GM23338 (cell line): ENCODE results near the gene ZNF69. TPM values are rescaled to one million over a fixed set of nuclear protein-coding genes. Genes with fewer than 3 reads are reported as not detected.
A peak's percentile ranks its signal among the peaks of the same experiment; 100 is the strongest.

Experiments
- ATAC-seq: fragments of 200-7000 bp; cut with Tn5 transposase; 3 replicates; pipeline ENCODE4 v1.9.1; 2020
- DNase-seq: peaks from one replicate; pipeline ENCODE4 v3.0.0-alpha.2; 2015; ENCODE audit warnings: low spot score
- H2AFZ ChIP-seq: fragments of 200-600 bp; sonication (generic); 2 replicates; pipeline ENCODE4 v1.8.0; 2016; ENCODE audit warnings: antibody characterized with exemption, mild to moderate bottlenecking, moderate library complexity
- H3F3A ChIP-seq: fragments of 200-600 bp; sonication (generic); replicated peaks from 2 replicates; pipeline ENCODE4 v1.8.0; 2017; ENCODE audit warnings: antibody characterized with exemption, mixed run types, low read depth
- H3K27ac ChIP-seq: fragments of 200-600 bp; sonication (generic); 2 replicates; pipeline ENCODE4 v1.6.1; 2016; ENCODE audit warnings: low read depth
- H3K27me3 ChIP-seq: fragments of 200-600 bp; sonication (generic); 2 replicates; pipeline ENCODE4 v1.8.0; 2016; ENCODE audit warnings: mild to moderate bottlenecking, mixed run types, moderate library complexity; ENCODE audit not compliant: insufficient read depth
- H3K36me3 ChIP-seq: fragments of 200-600 bp; sonication (generic); 2 replicates; pipeline ENCODE4 v1.8.0; 2016; ENCODE audit warnings: mild to moderate bottlenecking; ENCODE audit not compliant: insufficient read depth
- H3K4me1 ChIP-seq: fragments of 200-600 bp; sonication (generic); 2 replicates; pipeline ENCODE4 v1.8.0; 2016; ENCODE audit warnings: mild to moderate bottlenecking, moderate library complexity; ENCODE audit not compliant: insufficient read depth
- H3K4me2 ChIP-seq: fragments of 200-600 bp; sonication (generic); 2 replicates; pipeline ENCODE4 v1.7.1; 2017; ENCODE audit warnings: mixed run types
- H3K4me3 ChIP-seq: fragments of 200-600 bp; sonication (generic); 2 replicates; pipeline ENCODE4 v1.6.1; 2016; ENCODE audit warnings: mixed run types
- H3K79me2 ChIP-seq: fragments of 200-600 bp; sonication (generic); replicated peaks from 2 replicates; pipeline ENCODE4 v1.8.0; 2017; ENCODE audit warnings: mild to moderate bottlenecking; ENCODE audit not compliant: insufficient read depth
- H3K9me2 ChIP-seq: fragments of 200-600 bp; sonication (generic); 2 replicates; pipeline ENCODE4 v1.8.0; 2017; ENCODE audit not compliant: insufficient read depth
- H4K20me1 ChIP-seq: fragments of 200-600 bp; sonication (generic); replicated peaks from 2 replicates; pipeline ENCODE4 v1.8.0; 2017; ENCODE audit warnings: mild to moderate bottlenecking; ENCODE audit not compliant: insufficient read depth
- H3K27ac Mint-ChIP-seq: 2 replicates; pipeline ENCODE4 v1.8.0; 2020; ENCODE audit warnings: inconsistent platforms, mild to moderate bottlenecking, moderate library complexity, mixed read lengths
- H3K27me3 Mint-ChIP-seq: 3 replicates; pipeline ENCODE4 v1.8.0; 2022; ENCODE audit warnings: low read depth, mild to moderate bottlenecking, moderate library complexity, mixed read lengths, inconsistent platforms; ENCODE audit not compliant: insufficient read depth, poor library complexity
- H3K36me3 Mint-ChIP-seq: 3 replicates; pipeline ENCODE4 v1.8.0; 2021; ENCODE audit warnings: low read depth, mild to moderate bottlenecking, inconsistent platforms, moderate library complexity, mixed read lengths
- H3K4me1 Mint-ChIP-seq: 3 replicates; pipeline ENCODE4 v1.8.0; 2020; ENCODE audit warnings: mild to moderate bottlenecking, inconsistent platforms, mixed read lengths
- H3K4me3 Mint-ChIP-seq: 3 replicates; pipeline ENCODE4 v1.8.0; 2021; ENCODE audit warnings: moderate library complexity, mild to moderate bottlenecking, inconsistent platforms, mixed read lengths
- H3K9me3 Mint-ChIP-seq: 3 replicates; pipeline ENCODE4 v1.8.0; 2020; ENCODE audit warnings: moderate library complexity, mild to moderate bottlenecking, inconsistent platforms, mixed read lengths
- EZH2 ChIP-seq: fragments of 200-600 bp; sonication (generic); IDR thresholded peaks from one replicate; pipeline ENCODE4 v1.8.0; 2017; ENCODE audit warnings: antibody characterized with exemption, mild to moderate bottlenecking, low read depth; ENCODE audit not compliant: unreplicated experiment
- EZH2phosphoT487 ChIP-seq: fragments of 200-600 bp; sonication (generic); IDR thresholded peaks from one replicate; pipeline ENCODE4 v1.8.1; 2018; ENCODE audit warnings: antibody characterized with exemption; ENCODE audit not compliant: unreplicated experiment
- JUNB ChIP-seq: IDR thresholded peaks from one replicate; pipeline ENCODE4 v1.6.1; 2016; ENCODE audit warnings: antibody characterized with exemption; ENCODE audit not compliant: unreplicated experiment
- NANOG ChIP-seq: IDR thresholded peaks from 2 replicates; pipeline ENCODE4 v1.6.1; 2016; ENCODE audit warnings: antibody characterized with exemption, borderline replicate concordance
- STAT1 ChIP-seq: IDR thresholded peaks from one replicate; pipeline ENCODE4 v1.6.1; 2016; ENCODE audit warnings: antibody characterized with exemption; ENCODE audit not compliant: unreplicated experiment
- ZNF114 ChIP-seq: fragments of 250-450 bp; sonication (Bioruptor Pico); IDR thresholded peaks from 2 replicates; pipeline ENCODE4 v1.5.0; 2020; ENCODE audit warnings: mild to moderate bottlenecking, moderate library complexity
- ZNF331 ChIP-seq: fragments of 250-450 bp; sonication (Bioruptor Pico); IDR thresholded peaks from 2 replicates; pipeline ENCODE4 v1.5.0; 2020; ENCODE audit warnings: low read depth, mild to moderate bottlenecking, moderate library complexity
- polyA plus RNA-seq: library from polyadenylated mRNA; unstranded; fragments of >200 nt; fragmentation: Nextera tagmentation; extraction: Ambion mirVana; gene quantifications from 2 replicates; pipeline ENCODE4 v1.2.1, GENCODE V29; 2016
- total RNA-seq: library from RNA; depleted of rRNA; stranded (reverse); fragments of >200 nt; shearing (Covaris generic); gene quantifications from 2 replicates; pipeline ENCODE4 v1.2.3, GENCODE V29; 2014
- TF ChIP-seq, protein P1 (sequence below): IDR thresholded peaks from 2 replicates; pipeline ENCODE4 v1.6.1; 2016; ENCODE audit warnings: antibody characterized with exemption
- TF ChIP-seq, protein P2 (sequence below): IDR thresholded peaks from one replicate; pipeline ENCODE4 v1.6.1; 2018; ENCODE audit warnings: antibody characterized with exemption; ENCODE audit not compliant: unreplicated experiment
- TF ChIP-seq, protein P3 (sequence below), 2 experiments: fragments of 200-600 bp in 1 of 2; sonication (generic) in 1 of 2; conservative IDR thresholded peaks; 2 replicates each; pipeline versions ENCODE4 v1.5.1 to v1.6.1; 2016 to 2017; ENCODE audit warnings: antibody characterized with exemption in 2 of 2, low read depth in 2 of 2, mild to moderate bottlenecking in 2 of 2, moderate library complexity in 1 of 2

Gene ZNF69
- total and polyA plus RNA-seq, 2 experiments from 2014 or later, result 15.8 to 60.4 TPM

DNA sequence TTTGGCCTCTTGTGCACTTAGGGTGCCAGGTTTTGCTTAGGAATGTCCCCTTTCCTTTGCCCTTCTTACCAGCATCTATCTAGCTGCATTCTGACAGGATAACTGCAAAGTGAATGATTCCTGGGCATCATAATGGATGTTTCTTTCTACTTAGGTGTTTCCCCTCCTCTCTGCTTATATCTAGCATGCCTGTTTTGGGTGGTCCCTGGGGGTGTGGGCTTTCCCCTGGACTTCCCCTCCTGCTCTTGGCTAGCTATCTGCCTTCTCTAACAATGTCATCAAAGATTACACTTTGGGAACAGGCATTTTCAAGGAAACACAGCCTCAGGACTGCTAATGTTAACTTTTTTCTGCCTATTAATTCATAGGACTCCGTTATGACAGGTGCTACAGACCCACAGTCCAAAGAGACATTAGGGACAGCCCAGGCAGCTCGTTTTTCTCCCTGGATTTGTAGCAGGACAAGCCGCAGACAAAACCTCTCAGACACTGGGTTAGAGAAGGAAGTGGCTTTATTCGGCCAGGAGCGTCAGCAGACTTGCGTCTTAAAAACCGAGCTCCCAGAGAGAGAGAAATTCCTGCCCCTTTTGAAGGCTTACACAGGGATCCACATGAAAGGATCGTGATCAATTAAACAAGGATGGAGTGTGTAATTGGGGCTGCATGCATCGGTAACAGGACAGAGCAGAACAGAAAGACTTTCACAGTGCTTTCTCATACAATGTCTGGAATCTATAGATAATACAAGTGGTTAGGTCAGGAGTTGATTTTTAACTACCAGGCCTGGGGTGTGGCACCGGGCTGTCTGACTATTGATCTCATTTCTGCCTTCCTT is 54.6 kb downstream of the ZNF69 start (continued):
- TF ChIP-seq, protein P1, sequence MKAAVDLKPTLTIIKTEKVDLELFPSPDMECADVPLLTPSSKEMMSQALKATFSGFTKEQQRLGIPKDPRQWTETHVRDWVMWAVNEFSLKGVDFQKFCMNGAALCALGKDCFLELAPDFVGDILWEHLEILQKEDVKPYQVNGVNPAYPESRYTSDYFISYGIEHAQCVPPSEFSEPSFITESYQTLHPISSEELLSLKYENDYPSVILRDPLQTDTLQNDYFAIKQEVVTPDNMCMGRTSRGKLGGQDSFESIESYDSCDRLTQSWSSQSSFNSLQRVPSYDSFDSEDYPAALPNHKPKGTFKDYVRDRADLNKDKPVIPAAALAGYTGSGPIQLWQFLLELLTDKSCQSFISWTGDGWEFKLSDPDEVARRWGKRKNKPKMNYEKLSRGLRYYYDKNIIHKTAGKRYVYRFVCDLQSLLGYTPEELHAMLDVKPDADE, result no peak
- TF ChIP-seq, protein P2, sequence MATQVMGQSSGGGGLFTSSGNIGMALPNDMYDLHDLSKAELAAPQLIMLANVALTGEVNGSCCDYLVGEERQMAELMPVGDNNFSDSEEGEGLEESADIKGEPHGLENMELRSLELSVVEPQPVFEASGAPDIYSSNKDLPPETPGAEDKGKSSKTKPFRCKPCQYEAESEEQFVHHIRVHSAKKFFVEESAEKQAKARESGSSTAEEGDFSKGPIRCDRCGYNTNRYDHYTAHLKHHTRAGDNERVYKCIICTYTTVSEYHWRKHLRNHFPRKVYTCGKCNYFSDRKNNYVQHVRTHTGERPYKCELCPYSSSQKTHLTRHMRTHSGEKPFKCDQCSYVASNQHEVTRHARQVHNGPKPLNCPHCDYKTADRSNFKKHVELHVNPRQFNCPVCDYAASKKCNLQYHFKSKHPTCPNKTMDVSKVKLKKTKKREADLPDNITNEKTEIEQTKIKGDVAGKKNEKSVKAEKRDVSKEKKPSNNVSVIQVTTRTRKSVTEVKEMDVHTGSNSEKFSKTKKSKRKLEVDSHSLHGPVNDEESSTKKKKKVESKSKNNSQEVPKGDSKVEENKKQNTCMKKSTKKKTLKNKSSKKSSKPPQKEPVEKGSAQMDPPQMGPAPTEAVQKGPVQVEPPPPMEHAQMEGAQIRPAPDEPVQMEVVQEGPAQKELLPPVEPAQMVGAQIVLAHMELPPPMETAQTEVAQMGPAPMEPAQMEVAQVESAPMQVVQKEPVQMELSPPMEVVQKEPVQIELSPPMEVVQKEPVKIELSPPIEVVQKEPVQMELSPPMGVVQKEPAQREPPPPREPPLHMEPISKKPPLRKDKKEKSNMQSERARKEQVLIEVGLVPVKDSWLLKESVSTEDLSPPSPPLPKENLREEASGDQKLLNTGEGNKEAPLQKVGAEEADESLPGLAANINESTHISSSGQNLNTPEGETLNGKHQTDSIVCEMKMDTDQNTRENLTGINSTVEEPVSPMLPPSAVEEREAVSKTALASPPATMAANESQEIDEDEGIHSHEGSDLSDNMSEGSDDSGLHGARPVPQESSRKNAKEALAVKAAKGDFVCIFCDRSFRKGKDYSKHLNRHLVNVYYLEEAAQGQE, result no peak
- TF ChIP-seq NANOG, result no peak
- TF ChIP-seq, protein P3, sequence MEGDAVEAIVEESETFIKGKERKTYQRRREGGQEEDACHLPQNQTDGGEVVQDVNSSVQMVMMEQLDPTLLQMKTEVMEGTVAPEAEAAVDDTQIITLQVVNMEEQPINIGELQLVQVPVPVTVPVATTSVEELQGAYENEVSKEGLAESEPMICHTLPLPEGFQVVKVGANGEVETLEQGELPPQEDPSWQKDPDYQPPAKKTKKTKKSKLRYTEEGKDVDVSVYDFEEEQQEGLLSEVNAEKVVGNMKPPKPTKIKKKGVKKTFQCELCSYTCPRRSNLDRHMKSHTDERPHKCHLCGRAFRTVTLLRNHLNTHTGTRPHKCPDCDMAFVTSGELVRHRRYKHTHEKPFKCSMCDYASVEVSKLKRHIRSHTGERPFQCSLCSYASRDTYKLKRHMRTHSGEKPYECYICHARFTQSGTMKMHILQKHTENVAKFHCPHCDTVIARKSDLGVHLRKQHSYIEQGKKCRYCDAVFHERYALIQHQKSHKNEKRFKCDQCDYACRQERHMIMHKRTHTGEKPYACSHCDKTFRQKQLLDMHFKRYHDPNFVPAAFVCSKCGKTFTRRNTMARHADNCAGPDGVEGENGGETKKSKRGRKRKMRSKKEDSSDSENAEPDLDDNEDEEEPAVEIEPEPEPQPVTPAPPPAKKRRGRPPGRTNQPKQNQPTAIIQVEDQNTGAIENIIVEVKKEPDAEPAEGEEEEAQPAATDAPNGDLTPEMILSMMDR (conservative IDR thresholded peaks at IDR 0.05; ENCODE audit: low read depth in 2 of 2), result no peak
- no peak for TF ChIP-seq ZNF114 (CRISPR knock-in tag)
- TF ChIP-seq EZH2phosphoT487, result no peak
- no peak for TF ChIP-seq STAT1
- TF ChIP-seq JUNB, result no peak
- TF ChIP-seq ZNF331 (CRISPR knock-in tag), result no peak

DNA sequence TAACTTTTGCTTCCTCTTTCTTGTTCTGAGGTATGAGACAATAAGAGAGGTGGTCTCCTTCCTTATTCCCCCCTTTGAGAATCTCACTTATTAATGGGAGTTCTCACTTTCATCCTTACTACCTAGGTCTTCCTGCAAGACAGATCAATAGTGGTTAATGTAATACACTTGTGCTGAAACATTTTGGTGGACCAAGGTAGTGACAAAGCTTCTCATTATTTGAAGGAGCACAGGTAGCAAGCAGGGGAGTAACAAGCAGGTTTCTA is 55.2 kb downstream of the ZNF69 start:
- Histone ChIP-seq H3K27ac (no peak overlapping the region), H4K20me1 (no peaks in the 10 kb centered on the region), H3F3A (no peaks in the 10 kb centered on the region), H3K9me2 (no peaks in the 10 kb centered on the region), H3K27me3 (no peaks in the 10 kb centered on the region), H3K36me3 (peaks cover 44% of the 10 kb centered on the region), H3K4me2 (no peak overlapping the region), H3K4me1 (no peaks in the 10 kb centered on the region), H3K79me2 (peaks cover 25% of the 10 kb centered on the region), H3K4me3 (no peak overlapping the region), H2AFZ (no peak overlapping the region)
- TF ChIP-seq, protein P2, result no peak
- TF ChIP-seq, protein P3 (conservative IDR thresholded peaks at IDR 0.05; ENCODE audit: low read depth in 2 of 2), result no peak
- TF ChIP-seq, protein P1, result no peak
- TF ChIP-seq STAT1, result no peak
- TF ChIP-seq NANOG, result no peak
- TF ChIP-seq EZH2, result no peak
- TF ChIP-seq ZNF114 (CRISPR knock-in tag), result no peak
- no peak for TF ChIP-seq JUNB
- DNase-seq (peak; percentile 30), ATAC-seq (no peak)
- Mint-ChIP-seq H3K27me3 (peaks cover 2% of the 10 kb centered on the region), H3K9me3 (peaks cover 93% of the 10 kb centered on the region), H3K4me3 (no peak overlapping the region), H3K36me3 (peaks cover 36% of the 10 kb centered on the region), H3K27ac (no peak overlapping the region), H3K4me1 (no peaks in the 10 kb centered on the region)
